Fibroblast of skin of scalp (primary cell): ENCODE results near the gene MPV17.
"Not testable (repeated sequence)": the region's sequence is repeated elsewhere in the genome, so short reads cannot be mapped to it uniquely, and the experiment has no call there.

Experiments
- DNase-seq: peaks from one replicate; pipeline ENCODE4 v3.0.0-alpha.2; 2013

MPV17 gene

GRCh38 chr2:27297195-27297594 is 25.7 kb downstream of the MPV17 start:
- no peak for DNase-seq

- no peak for DNase-seq
Measured at GRCh38 chr2:27296481-27296880, 26.4 kb downstream of the MPV17 start.

GRCh38 chr2:27294928-27295327 is 28.0 kb downstream of the MPV17 start:
- no peak for DNase-seq

GRCh38 chr2:27291865-27292264 is 31.0 kb downstream of the MPV17 start:
- DNase-seq, result no peak

- DNase-seq, result no peak
Measured at GRCh38 chr2:27290549-27290948, 32.3 kb downstream of the MPV17 start.

GRCh38 chr2:27288610-27289009 is 34.3 kb downstream of the MPV17 start:
- DNase-seq, result no peak

GRCh38 chr2:27285481-27285880 is 37.4 kb downstream of the MPV17 start:
- DNase-seq, result no peak

GRCh38 chr2:27284996-27285395 is 37.9 kb downstream of the MPV17 start:
- DNase-seq, result no peak

- no peak for DNase-seq
Measured at GRCh38 chr2:27282892-27283291, 40.0 kb downstream of the MPV17 start.

GRCh38 chr2:27281855-27282559 is 40.9 kb downstream of the MPV17 start, which contains the start of gene TRIM54:
TRIM54 (plus strand) TSS chr2:27282429; CDS start chr2:27282732, 303 bp downstream.
- DNase-seq, result no peak

GRCh38 chr2:27281442-27281841 is 41.5 kb downstream of the MPV17 start:
- no peak for DNase-seq

GRCh38 chr2:27280826-27281225 is 42.1 kb downstream of the MPV17 start:
- DNase-seq, result no peak

GRCh38 chr2:27278010-27278409 is 44.9 kb downstream of the MPV17 start:
- no peak for DNase-seq

- no peak for DNase-seq
Measured at GRCh38 chr2:27275211-27276150, 47.4 kb downstream of the MPV17 start, which contains the start of gene DNAJC5G. DNAJC5G (plus strand) TSS chr2:27275433; CDS start chr2:27276729, 1,296 bp downstream.

GRCh38 chr2:27272537-27273522 is 50.1 kb downstream of the MPV17 start:
- DNase-seq, result not testable (repeated sequence)

- no peak for DNase-seq
Measured at GRCh38 chr2:27271631-27272340, 51.1 kb downstream of the MPV17 start.

- DNase-seq, result no peak
Measured at GRCh38 chr2:27270670-27271069, 52.2 kb downstream of the MPV17 start.

GRCh38 chr2:27270131-27270530 is 52.8 kb downstream of the MPV17 start:
- DNase-seq, result no peak

- not testable (repeated sequence) for DNase-seq
Measured at GRCh38 chr2:27268296-27268695, 54.6 kb downstream of the MPV17 start.

GRCh38 chr2:27265536-27265870 is 57.4 kb downstream of the MPV17 start:
- no peak for DNase-seq

- peak; percentile 59 for DNase-seq
Measured at GRCh38 chr2:27264753-27265535, 58.0 kb downstream of the MPV17 start.
